Adipocyte (in vitro differentiated cells): Measurements from ENCODE around the gene MEAK7.

Experiments used
- DNase-seq: peaks from one replicate; pipeline ENCODE4 v3.0.0-alpha.2; 2015; ENCODE audit warnings: low read depth
- H3K27me3 ChIP-seq: replicated peaks from 2 replicates; pipeline ENCODE4 v1.7.0; 2013; ENCODE audit warnings: mild to moderate bottlenecking, low read length, moderate library complexity; ENCODE audit not compliant: control insufficient read depth, insufficient read depth
- H3K36me3 ChIP-seq: 2 replicates; pipeline ENCODE4 v1.7.0; 2013; ENCODE audit warnings: low read length, mild to moderate bottlenecking, moderate library complexity; ENCODE audit not compliant: control insufficient read depth, insufficient read depth, severe bottlenecking
- H3K4me1 ChIP-seq: 2 replicates; pipeline ENCODE4 v1.7.0; 2013; ENCODE audit warnings: mild to moderate bottlenecking, low read length, moderate library complexity; ENCODE audit not compliant: control insufficient read depth, insufficient read depth
- H3K4me3 ChIP-seq: 2 replicates; pipeline ENCODE4 v1.7.0; 2013; ENCODE audit warnings: mild to moderate bottlenecking, low read length, moderate library complexity
- H3K9ac ChIP-seq: 2 replicates; pipeline ENCODE4 v1.7.0; 2013; ENCODE audit warnings: mild to moderate bottlenecking, low read length, moderate library complexity
- H3K9me3 ChIP-seq: 2 replicates; pipeline ENCODE4 v1.7.0; 2013; ENCODE audit warnings: mild to moderate bottlenecking, low read length, moderate library complexity; ENCODE audit not compliant: control insufficient read depth

The MEAK7 gene

GRCh38 chr16:84498859-84499620 lies 5.4 kb downstream of the MEAK7 start:
- DNase-seq, result no peak
- H3K9ac ChIP-seq, result no peak overlapping the region
- H3K4me3 ChIP-seq, result no peak overlapping the region
- peaks cover 10% of the 10 kb centered on the region for H3K4me1 ChIP-seq
- no peaks in the 10 kb centered on the region for H3K27me3 ChIP-seq
- H3K36me3 ChIP-seq, result peaks cover 44% of the 10 kb centered on the region
- no peaks in the 10 kb centered on the region for H3K9me3 ChIP-seq

GRCh38 chr16:84498223-84498610 lies 6.2 kb downstream of the MEAK7 start:
- Histone ChIP-seq H3K4me1 (peaks cover 2% of the 10 kb centered on the region), H3K9ac (no peak overlapping the region), H3K9me3 (peaks cover 4% of the 10 kb centered on the region), H3K27me3 (no peaks in the 10 kb centered on the region), H3K36me3 (peaks cover 52% of the 10 kb centered on the region), H3K4me3 (no peak overlapping the region)
- DNase-seq, result no peak

GRCh38 chr16:84497418-84498222 lies 6.8 kb downstream of the MEAK7 start:
- no peak for DNase-seq

GRCh38 chr16:84496991-84497390 lies 7.5 kb downstream of the MEAK7 start:
- Histone ChIP-seq H3K4me1 (no peaks in the 10 kb centered on the region), H3K27me3 (no peaks in the 10 kb centered on the region), H3K9me3 (peaks cover 6% of the 10 kb centered on the region), H3K36me3 (peaks cover 55% of the 10 kb centered on the region), H3K4me3 (no peak overlapping the region), H3K9ac (no peak overlapping the region)
- DNase-seq, result no peak

More at GRCh38 chr16:84497418-84498222, 6.8 kb downstream of the MEAK7 start:
- Histone ChIP-seq H3K4me1 (no peaks in the 10 kb centered on the region), H3K36me3 (peaks cover 58% of the 10 kb centered on the region), H3K4me3 (no peak overlapping the region), H3K9ac (no peak overlapping the region), H3K9me3 (peaks cover 6% of the 10 kb centered on the region), H3K27me3 (no peaks in the 10 kb centered on the region)

- no peak for DNase-seq
- H3K4me1 ChIP-seq, result no peaks in the 10 kb centered on the region
- H3K9ac ChIP-seq, result no peak overlapping the region
- no peak overlapping the region for H3K4me3 ChIP-seq
- peaks cover 6% of the 10 kb centered on the region for H3K9me3 ChIP-seq
- H3K27me3 ChIP-seq, result no peaks in the 10 kb centered on the region
- H3K36me3 ChIP-seq, result peaks cover 64% of the 10 kb centered on the region
Measured at GRCh38 chr16:84495506-84495905, 9.0 kb downstream of the MEAK7 start.

GRCh38 chr16:84489131-84489530 lies 15.3 kb downstream of the MEAK7 start:
- no peak for DNase-seq

GRCh38 chr16:84487358-84487757 lies 17.1 kb downstream of the MEAK7 start:
- Histone ChIP-seq H3K36me3 (peaks cover 70% of the 10 kb centered on the region), H3K9ac (no peak overlapping the region)
- no peak for DNase-seq

More at GRCh38 chr16:84489131-84489530, 15.3 kb downstream of the MEAK7 start:
- peaks cover 6% of the 10 kb centered on the region for H3K9me3 ChIP-seq
- peaks cover 71% of the 10 kb centered on the region for H3K36me3 ChIP-seq
- H3K4me1 ChIP-seq, result no peaks in the 10 kb centered on the region
- no peak overlapping the region for H3K4me3 ChIP-seq
- H3K27me3 ChIP-seq, result no peaks in the 10 kb centered on the region
- no peak overlapping the region for H3K9ac ChIP-seq

GRCh38 chr16:84486551-84487235 lies 17.8 kb downstream of the MEAK7 start:
- no peak overlapping the region for H3K4me3 ChIP-seq
- H3K27me3 ChIP-seq, result no peaks in the 10 kb centered on the region
- no peak overlapping the region for H3K9ac ChIP-seq
- no peak for DNase-seq
- no peaks in the 10 kb centered on the region for H3K9me3 ChIP-seq
- peaks cover 70% of the 10 kb centered on the region for H3K36me3 ChIP-seq
- H3K4me1 ChIP-seq, result no peaks in the 10 kb centered on the region

More at GRCh38 chr16:84487358-84487757, 17.1 kb downstream of the MEAK7 start:
- Histone ChIP-seq H3K9me3 (no peaks in the 10 kb centered on the region), H3K27me3 (no peaks in the 10 kb centered on the region), H3K4me3 (no peak overlapping the region), H3K4me1 (no peaks in the 10 kb centered on the region)

- H3K9ac ChIP-seq, result no peak overlapping the region
- no peak overlapping the region for H3K4me3 ChIP-seq
- peaks cover 73% of the 10 kb centered on the region for H3K36me3 ChIP-seq
- DNase-seq, result no peak
- no peaks in the 10 kb centered on the region for H3K9me3 ChIP-seq
- no peaks in the 10 kb centered on the region for H3K4me1 ChIP-seq
- no peaks in the 10 kb centered on the region for H3K27me3 ChIP-seq
Measured at GRCh38 chr16:84486126-84486525, 18.3 kb downstream of the MEAK7 start.

- Histone ChIP-seq H3K27me3 (no peaks in the 10 kb centered on the region), H3K4me1 (no peaks in the 10 kb centered on the region), H3K9ac (no peak overlapping the region), H3K4me3 (no peak overlapping the region), H3K36me3 (peaks cover 72% of the 10 kb centered on the region), H3K9me3 (no peaks in the 10 kb centered on the region)
- no peak for DNase-seq
Measured at GRCh38 chr16:84485255-84486010, 19.0 kb downstream of the MEAK7 start.
